Endothelial cell of coronary artery (primary cell): ENCODE measurements around the gene ZNF506. TPM values are rescaled to one million over a fixed set of nuclear protein-coding genes. Genes with fewer than 3 reads are reported as not detected.

Experiments
- total RNA-seq: library from RNA; depleted of rRNA; stranded (reverse); fragments of >200 nt; gene quantifications from 2 replicates; pipeline ENCODE4 v1.2.3, GENCODE V29; 2014

The ZNF506 gene
- 0.45 and 7.1 TPM in 2 replicates for total RNA-seq

DNA sequence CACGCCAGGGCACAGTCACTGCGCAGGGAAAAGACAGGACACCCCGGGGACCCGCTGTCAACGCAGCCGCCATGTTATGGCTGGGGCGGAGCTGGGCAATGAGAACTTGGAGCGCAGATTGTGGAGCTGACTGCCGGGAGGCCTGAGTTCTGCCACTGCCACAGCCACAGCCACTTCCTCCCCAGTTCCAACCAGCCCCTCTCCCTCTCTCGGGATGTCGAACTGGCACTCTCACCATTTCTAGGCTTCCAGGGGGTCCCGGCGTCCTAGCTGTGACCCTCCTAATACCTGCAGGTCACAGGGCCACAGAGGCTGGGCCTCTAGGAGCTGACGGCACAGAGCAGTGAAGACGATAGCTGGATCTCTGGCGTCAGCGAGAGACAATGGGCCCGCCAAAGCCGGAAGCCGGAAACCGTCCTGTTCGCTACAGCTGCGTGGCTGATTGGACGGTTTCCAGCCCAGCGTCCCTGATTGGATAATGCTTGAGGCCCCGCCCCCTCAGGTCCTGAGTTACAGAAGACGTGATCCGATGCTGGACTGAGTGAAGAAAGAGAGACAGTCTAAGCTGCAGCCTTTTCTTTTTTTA lies at the start of gene ZNF506:
TSS of gene ZNF506 (minus strand) at position 385 of the 586 bp plus-strand sequence. CDS start at position 238, 147 bp downstream.

DNA sequence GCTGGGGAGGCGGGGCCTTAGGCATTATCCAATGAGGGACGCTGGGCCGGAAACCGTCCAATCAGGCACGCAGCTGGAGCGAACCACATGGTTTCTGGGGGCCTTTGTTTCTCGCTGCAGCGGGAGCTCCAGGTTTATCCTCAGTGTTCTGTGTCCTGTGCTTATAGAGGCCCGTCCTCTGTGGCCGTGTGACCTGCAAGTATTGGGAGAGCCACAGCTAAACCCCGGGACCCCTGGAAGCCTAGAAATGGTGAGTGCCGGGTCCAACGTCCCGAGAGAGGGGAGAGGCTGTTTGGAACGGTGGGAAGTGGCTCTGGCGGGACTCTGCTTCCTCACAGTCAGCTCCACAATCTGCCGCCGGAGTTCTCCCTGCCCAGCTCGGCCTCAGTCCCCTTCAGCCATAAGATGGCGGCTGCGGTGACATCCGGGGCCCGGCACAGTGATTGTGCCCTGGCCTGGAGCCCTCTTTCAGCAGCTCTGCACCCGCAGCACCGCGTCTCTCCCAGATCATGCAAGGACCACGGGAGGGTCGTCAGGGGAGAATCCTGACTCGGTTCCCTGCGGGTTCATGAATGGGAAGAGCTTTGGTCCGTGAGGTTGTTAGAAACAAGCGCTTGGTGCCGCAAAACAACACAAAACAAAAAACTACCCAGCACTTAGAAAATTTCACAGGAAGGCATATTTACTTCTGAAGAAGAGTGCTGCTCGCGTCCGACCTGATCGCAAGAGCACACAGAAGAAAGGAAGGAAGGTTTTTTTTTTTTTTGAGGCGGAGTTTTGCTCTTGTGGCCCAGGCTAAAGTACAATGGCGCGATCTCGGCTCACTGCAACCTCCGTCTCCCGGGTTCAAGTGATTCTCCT lies 44.4 kb upstream of the ZNF506 start, which contains the start of gene ZNF253:
TSS of gene ZNF253 (plus strand) at position 133 of the 861 bp plus-strand sequence. CDS start at position 248, 115 bp downstream.

Other genes with a start within 250 kb of the ZNF506 start
- gene PBX4, start 203.1 kb downstream of the ZNF506 start, total RNA-seq = not detected in 2 replicates
- 0.47 and 0.54 TPM in 2 replicates for gene LPAR2, start 193.5 kb downstream of the ZNF506 start, total RNA-seq
- 7.0 and 7.9 TPM in 2 replicates for gene GMIP, start 178.1 kb downstream of the ZNF506 start, total RNA-seq
- gene ATP13A1, start 158.1 kb downstream of the ZNF506 start, total RNA-seq = 26.0 and 30.7 TPM in 2 replicates
- 8.9 and 9.2 TPM in 2 replicates for gene ZNF101, start 152.9 kb downstream of the ZNF506 start, total RNA-seq
- 3.4 and 4.6 TPM in 2 replicates for gene ZNF14, start 88.6 kb downstream of the ZNF506 start, total RNA-seq
- 0.36 and 3.3 TPM in 2 replicates for gene ZNF253, start 44.1 kb upstream of the ZNF506 start, total RNA-seq
- gene ZNF93, start 79.2 kb upstream of the ZNF506 start, total RNA-seq = 1.6 and 6.5 TPM in 2 replicates
- 0.54 and 2.0 TPM in 2 replicates for gene ZNF682, start 217.8 kb upstream of the ZNF506 start, total RNA-seq